Naive B cell (primary cell): ENCODE results near the gene GPR15. TPM values are rescaled to one million over a fixed set of nuclear protein-coding genes. Genes with fewer than 3 reads are reported as not detected.

Source experiments
- ATAC-seq, 2 donors: fragments of 150-1000 bp; cut with Tn5 transposase; 2 replicates each; pipeline ENCODE4 v1.10.0; 2021; ENCODE audit warnings: low read depth in 2 of 2, mild to moderate bottlenecking in 2 of 2, moderate library complexity in 2 of 2
- DNase-seq: peaks from one replicate; pipeline ENCODE4 v3.0.0; 2022
- H3K27ac Mint-ChIP-seq, 6 donors: one replicate each; pipeline ENCODE4 v1.8.0; 2020 to 2022; ENCODE audit warnings: mild to moderate bottlenecking in 6 of 6, mixed read lengths in 6 of 6, moderate library complexity in 5 of 6, inconsistent platforms in 2 of 6
- H3K27me3 Mint-ChIP-seq, 3 donors: one replicate each; pipeline ENCODE4 v1.8.0; 2021 to 2022; ENCODE audit warnings: mixed read lengths in 3 of 3, mild to moderate bottlenecking in 1 of 3
- H3K36me3 Mint-ChIP-seq, 2 donors: one replicate each; pipeline ENCODE4 v1.8.0; 2020 to 2022; ENCODE audit warnings: mixed read lengths in 2 of 2, inconsistent platforms in 1 of 2, mild to moderate bottlenecking in 1 of 2
- H3K4me1 Mint-ChIP-seq, 3 donors: one replicate each; pipeline ENCODE4 v1.8.0; 2020 to 2022; ENCODE audit warnings: mixed read lengths in 3 of 3, inconsistent platforms in 1 of 3, mild to moderate bottlenecking in 1 of 3, moderate library complexity in 1 of 3
- H3K4me3 Mint-ChIP-seq, 8 donors: one replicate each; pipeline ENCODE4 v1.8.0; 2020 to 2022; ENCODE audit warnings: mild to moderate bottlenecking in 8 of 8, mixed read lengths in 8 of 8, moderate library complexity in 8 of 8, inconsistent platforms in 2 of 8
- H3K9me3 Mint-ChIP-seq, 7 donors: one replicate each; pipeline ENCODE4 v1.8.0; 2020 to 2022; ENCODE audit warnings: mixed read lengths in 7 of 7, mild to moderate bottlenecking in 5 of 7, inconsistent platforms in 2 of 7, moderate library complexity in 1 of 7
- polyA plus RNA-seq, 6 donors: library from polyadenylated mRNA; unstranded; fragments of 300-500 nt; fragmentation: Illumina TruSeq; gene quantifications; one replicate each; pipeline ENCODE4 v1.2.3, GENCODE V29; 2021; ENCODE audit warnings: low read depth in 6 of 6

Gene GPR15
- polyA plus RNA-seq, 6 donors from 2014 or later: 0.25 to 0.32 TPM; not detected in 4

DNA sequence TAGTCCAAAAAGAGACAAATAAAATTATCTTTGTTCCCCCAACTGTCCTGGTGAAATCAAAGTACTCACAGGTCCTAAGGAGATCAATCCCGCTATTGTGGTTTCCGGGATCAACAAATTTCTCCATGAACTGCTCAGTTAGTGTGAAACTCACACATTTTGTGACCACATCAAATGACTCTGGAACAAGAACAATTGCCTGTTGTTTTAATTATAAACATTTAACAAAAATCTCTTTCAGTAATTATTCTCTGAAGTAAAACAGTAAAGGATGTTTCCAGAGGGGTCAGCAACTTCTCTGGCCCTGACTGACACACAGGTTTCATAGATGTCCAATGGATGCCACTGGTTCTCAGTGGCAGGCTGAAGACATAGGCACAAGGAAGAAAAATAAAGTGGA, 13.0 kb upstream of the GPR15 start:
- DNase-seq (no peak), ATAC-seq (no peak)
- H3K36me3 Mint-ChIP-seq: peaks cover 6 to 15% of the 10 kb centered on the region in 2 donors
- peaks cover 25 to 45% (median 40%) of the 10 kb centered on the region in 3 donors for H3K4me1 Mint-ChIP-seq
- no peaks in the 10 kb centered on the region for H3K9me3 Mint-ChIP-seq
- H3K27ac Mint-ChIP-seq: peak overlapping the region in 1 of 6 donors; percentile 13
- H3K27me3 Mint-ChIP-seq: no peaks in the 10 kb centered on the region
- H3K4me3 Mint-ChIP-seq: peak overlapping the region in 1 of 8 donors; percentile 61

DNA sequence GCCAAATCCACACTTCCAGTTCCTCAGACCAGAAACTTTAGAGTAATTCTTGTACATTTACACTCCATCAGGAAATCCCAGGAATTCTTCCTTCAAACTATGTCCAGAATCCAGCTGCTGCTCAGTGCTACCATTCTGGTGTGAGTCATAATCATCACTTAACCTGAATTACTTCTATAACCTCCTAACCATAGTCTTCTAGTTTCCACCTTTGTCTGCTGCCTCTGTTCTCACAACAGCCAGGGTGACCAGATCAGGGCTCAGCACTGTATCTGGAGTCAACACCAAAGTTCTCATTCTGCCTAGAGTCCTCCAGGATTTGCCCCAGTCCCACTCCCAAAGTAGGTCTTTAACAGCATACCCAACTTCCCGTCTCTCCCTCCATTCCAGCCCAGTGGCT, 12.4 kb upstream of the GPR15 start:
- Mint-ChIP-seq H3K27ac (peak overlapping the region in 1 of 6 donors; percentile 22), H3K4me3 (peak overlapping the region in 1 of 8 donors; percentile 61), H3K36me3 (peaks cover 6 to 15% of the 10 kb centered on the region in 2 donors), H3K4me1 (peaks cover 25 to 45% (median 40%) of the 10 kb centered on the region in 3 donors), H3K9me3 (no peaks in the 10 kb centered on the region), H3K27me3 (no peaks in the 10 kb centered on the region)
- DNase-seq (no peak), ATAC-seq (no peak)

DNA sequence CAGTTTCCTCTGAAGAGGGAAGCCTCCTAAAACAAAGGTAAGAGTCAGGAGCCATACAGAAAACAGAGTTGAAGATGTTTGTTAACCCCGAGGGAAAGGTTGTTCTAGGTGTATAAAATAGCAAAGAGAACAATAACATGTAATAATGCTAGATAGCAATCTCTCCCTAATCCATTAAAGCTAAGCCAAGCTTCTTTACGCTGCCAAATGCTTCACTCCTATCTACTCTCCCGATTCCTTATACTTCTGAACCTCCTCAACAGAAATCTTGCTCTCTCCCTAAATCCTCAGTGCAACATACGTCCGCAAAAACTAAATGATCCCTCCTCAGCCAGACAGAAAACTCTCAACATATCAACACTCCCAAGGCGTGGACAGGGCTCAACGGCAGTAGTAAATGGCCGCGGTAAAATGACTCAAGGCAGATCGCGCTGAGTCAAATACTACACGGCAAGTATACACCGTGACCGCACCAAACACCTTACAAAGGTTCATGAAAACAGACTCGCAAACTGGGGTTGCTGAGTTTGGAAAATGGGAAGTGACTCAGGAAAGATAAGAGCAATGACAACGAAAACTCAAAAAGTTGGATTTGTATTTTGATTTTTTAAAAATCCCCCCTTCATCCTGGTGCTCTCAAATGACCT, 9.8 kb upstream of the GPR15 start:
- Mint-ChIP-seq H3K9me3 (no peaks in the 10 kb centered on the region), H3K27me3 (no peaks in the 10 kb centered on the region), H3K27ac (peak overlapping the region; percentile 56 to 96 (median 92)), H3K4me3 (peak overlapping the region; percentile 90 to 98 (median 94)), H3K4me1 (peaks cover 25 to 42% (median 40%) of the 10 kb centered on the region in 3 donors), H3K36me3 (peaks cover 0 to 8% of the 10 kb centered on the region in 2 donors)
- ATAC-seq (peak; percentile 18 to 19), DNase-seq (no peak)

DNA sequence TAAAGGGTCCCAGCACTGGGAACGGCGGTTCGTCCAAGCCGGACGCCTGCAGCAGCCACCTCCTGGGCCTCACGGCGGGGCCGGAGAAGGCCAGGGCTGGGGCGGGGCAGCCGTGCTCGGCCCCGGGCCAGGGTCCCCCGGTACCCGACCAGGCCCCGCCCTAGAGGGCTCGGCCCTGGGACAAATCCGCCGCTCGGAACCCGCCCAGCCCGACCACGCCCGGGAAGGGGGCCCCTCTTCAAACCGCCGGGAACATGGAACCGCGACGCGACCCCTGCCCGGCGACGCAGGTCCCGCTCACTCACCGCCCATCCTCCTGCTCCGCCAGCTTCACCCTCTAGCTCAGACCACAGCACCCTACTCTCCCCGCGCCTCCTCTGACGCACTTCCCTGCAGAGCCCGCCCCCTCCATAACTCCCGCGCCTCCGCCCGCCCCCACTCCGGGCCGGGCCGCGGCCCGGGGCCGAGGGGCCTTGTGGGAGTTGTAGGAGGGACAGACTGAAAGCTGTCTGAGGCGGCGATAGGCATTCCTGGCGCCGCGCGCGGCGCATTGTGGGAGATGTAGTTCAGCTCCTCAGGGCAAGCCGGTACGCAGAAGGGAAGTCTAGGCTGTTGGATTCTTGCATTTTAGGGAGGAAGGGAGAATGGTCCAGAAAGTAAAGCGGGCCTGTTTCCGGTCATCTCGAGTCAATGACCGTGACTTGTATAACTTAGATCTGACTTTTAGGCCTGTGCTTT, 9.1 kb upstream of the GPR15 start, which contains the start of gene CLDND1:
TSS of gene CLDND1 (minus strand) at position 359 of the 738 bp plus-strand sequence. CDS start 1,478 bp downstream, outside the sequence.
- Mint-ChIP-seq H3K4me1 (peaks cover 25 to 42% (median 40%) of the 10 kb centered on the region in 3 donors), H3K36me3 (peaks cover 0 to 8% of the 10 kb centered on the region in 2 donors), H3K27ac (peak within 1 kb of the TSS; percentile 96 to 100 (median 98)), H3K27me3 (no peaks in the 10 kb centered on the region), H3K4me3 (peak within 1 kb of the TSS; percentile 90 to 98 (median 98)), H3K9me3 (no peaks in the 10 kb centered on the region)
- ATAC-seq: peak; percentile 96 to 98
- DNase-seq: peak; percentile 94

DNA sequence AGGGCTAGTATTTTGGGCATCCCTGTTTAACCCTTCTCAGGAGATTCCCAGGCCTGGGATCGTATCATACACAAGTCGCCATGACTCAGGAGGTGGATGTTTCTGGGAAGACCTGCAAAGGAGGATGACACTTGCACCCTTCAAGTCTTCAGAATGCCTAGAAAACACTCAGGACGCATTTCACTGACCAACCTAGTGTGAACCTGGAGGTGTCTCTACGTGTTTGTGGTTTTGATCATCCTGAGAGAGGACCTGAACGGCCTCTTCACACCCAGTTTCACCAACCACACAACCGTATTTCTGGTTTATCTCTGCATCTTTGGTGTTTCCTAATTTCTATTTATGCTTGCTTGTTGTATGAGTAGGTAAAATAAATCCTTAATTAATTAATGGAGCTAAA, 6.3 kb upstream of the GPR15 start:
- no peaks in the 10 kb centered on the region for H3K9me3 Mint-ChIP-seq
- DNase-seq (no peak), ATAC-seq (no peak)
- no peak overlapping the region for H3K4me3 Mint-ChIP-seq
- peaks cover 0 to 5% (median 0%) of the 10 kb centered on the region in 3 donors for H3K27me3 Mint-ChIP-seq
- H3K36me3 Mint-ChIP-seq: peaks cover 0 to 8% of the 10 kb centered on the region in 2 donors
- H3K27ac Mint-ChIP-seq: no peak overlapping the region
- peaks cover 15 to 25% (median 17%) of the 10 kb centered on the region in 3 donors for H3K4me1 Mint-ChIP-seq

DNA sequence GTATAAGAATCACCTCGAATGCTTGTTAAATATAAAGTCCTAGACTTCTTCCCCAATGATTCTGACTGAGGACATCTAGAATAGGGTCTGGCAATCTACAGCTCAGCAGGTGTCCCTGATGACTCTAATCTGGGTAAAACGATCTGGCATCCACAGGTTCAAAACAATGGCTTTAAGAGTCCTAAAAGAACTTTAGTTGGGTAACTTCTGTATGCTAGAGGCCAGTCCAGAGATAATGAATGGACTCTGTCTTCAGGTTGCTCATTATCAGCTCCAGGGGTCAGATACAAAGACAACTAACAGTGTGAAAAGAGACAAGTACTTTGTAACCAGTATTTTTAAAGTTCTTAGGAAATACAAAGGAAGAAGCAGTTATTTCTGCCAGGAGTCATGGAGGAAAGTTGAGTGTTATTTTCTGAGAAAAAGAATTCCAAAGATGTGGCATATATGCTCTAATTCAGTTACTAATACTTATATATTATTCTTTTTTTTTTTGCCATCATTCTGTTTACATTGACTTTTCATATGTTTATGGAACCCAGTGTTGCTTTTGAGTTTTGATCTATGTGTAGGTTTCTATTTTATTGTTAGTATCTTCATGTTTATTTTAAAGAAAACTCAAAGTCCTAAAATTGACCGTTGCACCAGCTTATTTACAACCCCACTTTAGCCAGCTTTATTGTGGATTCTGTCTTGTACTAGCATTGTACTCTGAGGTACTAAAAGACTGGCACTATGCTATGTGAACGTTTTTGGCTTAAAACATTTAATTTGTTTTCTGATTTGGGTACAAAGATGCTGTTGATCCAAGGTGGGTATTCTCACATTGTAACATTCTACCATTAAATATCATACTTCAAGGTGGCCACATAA, 3.1 kb upstream of the GPR15 start:
- no peaks in the 10 kb centered on the region for H3K36me3 Mint-ChIP-seq
- H3K27ac Mint-ChIP-seq: no peak overlapping the region
- DNase-seq (no peak), ATAC-seq (no peak)
- H3K4me1 Mint-ChIP-seq: peaks cover 0 to 3% (median 0%) of the 10 kb centered on the region in 3 donors
- peaks cover 0 to 17% (median 9%) of the 10 kb centered on the region in 3 donors for H3K27me3 Mint-ChIP-seq
- no peaks in the 10 kb centered on the region for H3K9me3 Mint-ChIP-seq
- H3K4me3 Mint-ChIP-seq: no peak overlapping the region

DNA sequence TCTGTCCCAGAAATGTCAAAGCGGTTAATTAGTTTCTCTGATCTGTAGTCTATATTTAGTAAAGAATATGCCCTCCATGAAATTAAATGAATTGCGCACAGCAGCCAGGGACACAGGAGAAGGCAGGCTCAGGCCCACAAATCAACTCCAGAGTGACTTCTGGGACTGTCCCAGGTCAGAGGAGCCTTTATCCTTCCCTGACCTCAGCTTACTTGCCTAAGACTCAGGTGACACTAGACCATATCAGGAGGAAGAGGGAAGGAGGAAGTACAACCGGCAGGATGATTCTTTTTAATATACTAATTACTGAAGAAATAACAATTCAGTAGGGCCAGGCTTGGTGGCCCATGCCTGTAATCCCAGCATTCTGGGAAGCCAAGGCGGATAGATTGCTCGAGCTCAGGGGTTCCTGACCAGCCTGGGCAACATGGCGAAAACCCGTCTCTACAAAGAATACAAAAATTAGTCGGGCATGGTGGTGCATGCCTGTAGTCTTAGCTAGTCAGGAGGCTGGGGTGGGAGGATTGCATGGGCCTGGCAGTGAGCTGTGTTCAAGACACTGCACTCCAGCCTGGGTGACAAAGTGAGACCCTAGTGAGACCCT, 1.8 kb upstream of the GPR15 start:
- no peak overlapping the region for H3K4me3 Mint-ChIP-seq
- no peak overlapping the region for H3K27ac Mint-ChIP-seq
- no peaks in the 10 kb centered on the region for H3K36me3 Mint-ChIP-seq

DNA sequence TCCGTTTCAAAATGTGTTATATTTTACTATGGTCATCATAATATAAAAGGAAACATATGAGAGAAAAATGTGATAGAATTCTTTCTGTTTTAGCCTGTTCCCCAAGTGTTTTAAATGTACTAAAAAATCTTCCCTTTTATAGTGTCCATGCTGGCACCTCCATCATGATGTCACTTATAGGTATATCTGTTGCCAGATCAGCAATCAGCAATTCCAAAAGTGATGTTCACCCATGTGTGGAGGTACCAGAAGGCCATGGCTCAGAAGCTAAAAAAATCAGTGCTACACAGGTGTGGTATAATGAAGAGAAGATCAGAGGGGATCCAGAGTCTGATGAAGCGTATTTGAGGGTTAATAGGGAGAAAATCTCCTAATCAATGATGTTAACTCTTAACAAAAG, 1.1 kb upstream of the GPR15 start:
- no peak overlapping the region for H3K27ac Mint-ChIP-seq
- peaks cover 0 to 3% (median 0%) of the 10 kb centered on the region in 3 donors for H3K4me1 Mint-ChIP-seq
- peaks cover 0 to 17% (median 9%) of the 10 kb centered on the region in 3 donors for H3K27me3 Mint-ChIP-seq
- no peaks in the 10 kb centered on the region for H3K36me3 Mint-ChIP-seq
- H3K4me3 Mint-ChIP-seq: no peak overlapping the region
- ATAC-seq (no peak), DNase-seq (no peak)
- no peaks in the 10 kb centered on the region for H3K9me3 Mint-ChIP-seq

More for the DNA sequence above, 1.8 kb upstream of the GPR15 start:
- H3K9me3 Mint-ChIP-seq: no peaks in the 10 kb centered on the region
- DNase-seq (no peak), ATAC-seq (no peak)
- H3K27me3 Mint-ChIP-seq: peaks cover 0 to 17% (median 9%) of the 10 kb centered on the region in 3 donors
- H3K4me1 Mint-ChIP-seq: peaks cover 0 to 3% (median 0%) of the 10 kb centered on the region in 3 donors

DNA sequence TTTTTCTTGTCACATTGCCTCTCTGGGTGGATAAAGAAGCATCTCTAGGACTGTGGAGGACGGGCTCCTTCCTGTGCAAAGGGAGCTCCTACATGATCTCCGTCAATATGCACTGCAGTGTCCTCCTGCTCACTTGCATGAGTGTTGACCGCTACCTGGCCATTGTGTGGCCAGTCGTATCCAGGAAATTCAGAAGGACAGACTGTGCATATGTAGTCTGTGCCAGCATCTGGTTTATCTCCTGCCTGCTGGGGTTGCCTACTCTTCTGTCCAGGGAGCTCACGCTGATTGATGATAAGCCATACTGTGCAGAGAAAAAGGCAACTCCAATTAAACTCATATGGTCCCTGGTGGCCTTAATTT, 478 bp downstream of the GPR15 start:
- H3K4me1 Mint-ChIP-seq: peaks cover 0 to 3% (median 0%) of the 10 kb centered on the region in 3 donors
- no peaks in the 10 kb centered on the region for H3K9me3 Mint-ChIP-seq
- no peak for ATAC-seq
- no peak overlapping the region for H3K4me3 Mint-ChIP-seq
- peaks cover 0 to 17% (median 12%) of the 10 kb centered on the region in 3 donors for H3K27me3 Mint-ChIP-seq
- no peak overlapping the region for H3K27ac Mint-ChIP-seq
- H3K36me3 Mint-ChIP-seq: no peaks in the 10 kb centered on the region
- no peak for DNase-seq

DNA sequence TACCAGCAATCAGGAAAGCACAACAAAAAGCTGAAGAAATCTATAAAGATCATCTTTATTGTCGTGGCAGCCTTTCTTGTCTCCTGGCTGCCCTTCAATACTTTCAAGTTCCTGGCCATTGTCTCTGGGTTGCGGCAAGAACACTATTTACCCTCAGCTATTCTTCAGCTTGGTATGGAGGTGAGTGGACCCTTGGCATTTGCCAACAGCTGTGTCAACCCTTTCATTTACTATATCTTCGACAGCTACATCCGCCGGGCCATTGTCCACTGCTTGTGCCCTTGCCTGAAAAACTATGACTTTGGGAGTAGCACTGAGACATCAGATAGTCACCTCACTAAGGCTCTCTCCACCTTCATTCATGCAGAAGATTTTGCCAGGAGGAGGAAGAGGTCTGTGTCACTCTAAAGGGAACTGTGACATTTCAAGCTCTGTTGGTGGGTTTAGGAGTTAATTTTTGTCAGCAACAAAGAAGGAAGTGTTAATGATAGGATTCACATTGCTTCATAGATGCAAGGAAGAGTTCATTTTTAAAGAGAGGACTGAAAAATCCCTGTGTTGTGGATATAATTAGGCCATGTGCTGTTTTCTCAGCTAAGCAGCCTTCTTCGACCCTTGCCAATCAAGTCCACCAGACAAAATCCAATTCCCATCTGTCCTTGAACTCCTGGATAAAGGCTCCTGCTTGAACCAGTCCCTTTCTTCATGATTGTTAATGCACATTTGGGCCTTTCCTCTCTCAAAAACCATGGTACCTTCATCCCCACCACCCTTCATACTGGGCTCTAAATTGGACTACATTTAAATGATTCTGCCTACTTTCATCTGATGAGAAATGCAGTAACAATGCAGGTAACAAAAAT, 1.2 kb downstream of the GPR15 start:
- Mint-ChIP-seq H3K27ac (no peak overlapping the region), H3K27me3 (peaks cover 0 to 17% (median 12%) of the 10 kb centered on the region in 3 donors), H3K9me3 (no peaks in the 10 kb centered on the region), H3K36me3 (no peaks in the 10 kb centered on the region), H3K4me3 (no peak overlapping the region), H3K4me1 (peaks cover 0 to 3% (median 0%) of the 10 kb centered on the region in 3 donors)
- ATAC-seq (no peak), DNase-seq (no peak)

DNA sequence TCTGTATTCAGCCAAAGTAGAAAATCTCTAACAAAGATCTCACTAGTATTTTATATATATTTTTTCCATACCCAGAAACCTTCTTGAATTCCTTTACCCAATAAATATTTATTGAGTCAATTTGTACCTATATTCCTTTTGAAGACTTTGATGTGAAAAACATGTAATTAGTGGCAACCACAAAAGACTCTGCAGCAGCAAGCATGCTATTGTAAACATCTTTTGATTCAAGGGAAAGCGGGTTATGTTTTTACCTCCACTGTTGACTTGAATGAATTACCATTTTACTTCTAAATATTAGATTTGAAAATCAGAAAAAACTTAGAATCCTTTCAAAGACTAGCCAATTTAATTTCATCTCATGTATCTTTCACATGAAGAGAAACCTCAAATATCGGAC, 2.4 kb downstream of the GPR15 start:
- DNase-seq (no peak), ATAC-seq (no peak)
- Mint-ChIP-seq H3K9me3 (no peaks in the 10 kb centered on the region), H3K36me3 (no peaks in the 10 kb centered on the region), H3K4me3 (no peak overlapping the region), H3K27ac (no peak overlapping the region), H3K27me3 (peaks cover 0 to 15% (median 13%) of the 10 kb centered on the region in 3 donors), H3K4me1 (peaks cover 0 to 3% (median 0%) of the 10 kb centered on the region in 3 donors)

DNA sequence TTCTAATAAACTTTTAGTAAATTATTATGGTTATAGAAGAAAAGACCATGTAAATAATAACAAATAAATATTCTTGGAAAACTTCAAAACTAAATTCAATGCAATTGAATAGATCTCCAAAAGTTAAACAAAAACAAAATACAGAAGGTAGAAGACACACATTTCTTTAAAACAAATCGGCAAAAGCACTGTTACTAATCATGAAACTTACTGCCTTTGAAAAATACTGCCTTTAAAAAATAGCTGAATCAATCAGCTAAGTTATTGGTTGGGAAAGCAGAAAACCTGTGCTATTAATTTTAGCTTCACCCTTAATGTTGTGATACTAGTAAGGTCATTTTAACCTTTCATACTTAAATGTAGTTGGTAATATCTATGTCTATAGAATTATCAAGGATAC, 3.0 kb downstream of the GPR15 start:
- H3K4me3 Mint-ChIP-seq: no peak overlapping the region
- H3K4me1 Mint-ChIP-seq: peaks cover 0 to 2% (median 0%) of the 10 kb centered on the region in 3 donors
- no peak for DNase-seq
- H3K9me3 Mint-ChIP-seq: no peaks in the 10 kb centered on the region
- H3K36me3 Mint-ChIP-seq: no peaks in the 10 kb centered on the region
- H3K27me3 Mint-ChIP-seq: peaks cover 0 to 16% (median 13%) of the 10 kb centered on the region in 3 donors
- ATAC-seq: no peak
- no peak overlapping the region for H3K27ac Mint-ChIP-seq
